Nephron (organoid): Measurements from ENCODE around the gene COMT.

Source experiments
- H3K27ac Mint-ChIP-seq, 3 experiments: 2 replicates each; pipeline ENCODE4 v1.8.0; 2020; ENCODE audit warnings: mixed read lengths in 3 of 3, mild to moderate bottlenecking in 2 of 3, moderate library complexity in 1 of 3
- H3K27me3 Mint-ChIP-seq: 2 replicates; pipeline ENCODE4 v1.8.0; 2021; ENCODE audit warnings: low read depth, mild to moderate bottlenecking, moderate library complexity, mixed read lengths
- H3K36me3 Mint-ChIP-seq: 2 replicates; pipeline ENCODE4 v1.8.0; 2020; ENCODE audit warnings: low read depth, mixed read lengths
- H3K4me1 Mint-ChIP-seq: 2 replicates; pipeline ENCODE4 v1.8.0; 2020; ENCODE audit warnings: mixed read lengths
- H3K4me3 Mint-ChIP-seq, 3 experiments: 2 replicates each; pipeline ENCODE4 v1.8.0; 2020; ENCODE audit warnings: mild to moderate bottlenecking in 3 of 3, mixed read lengths in 3 of 3, moderate library complexity in 2 of 3
- H3K9me3 Mint-ChIP-seq: 2 replicates; pipeline ENCODE4 v1.8.0; 2020; ENCODE audit warnings: mixed read lengths
- TF ChIP-seq, protein P1 (sequence below), 3 experiments: fragments of 200-600 bp; sonication (generic); IDR thresholded peaks; one replicate each; pipeline ENCODE4 v1.5.0; 2021; ENCODE audit warnings: antibody characterized with exemption in 3 of 3; ENCODE audit not compliant: unreplicated experiment in 3 of 3

COMT gene

DNA sequence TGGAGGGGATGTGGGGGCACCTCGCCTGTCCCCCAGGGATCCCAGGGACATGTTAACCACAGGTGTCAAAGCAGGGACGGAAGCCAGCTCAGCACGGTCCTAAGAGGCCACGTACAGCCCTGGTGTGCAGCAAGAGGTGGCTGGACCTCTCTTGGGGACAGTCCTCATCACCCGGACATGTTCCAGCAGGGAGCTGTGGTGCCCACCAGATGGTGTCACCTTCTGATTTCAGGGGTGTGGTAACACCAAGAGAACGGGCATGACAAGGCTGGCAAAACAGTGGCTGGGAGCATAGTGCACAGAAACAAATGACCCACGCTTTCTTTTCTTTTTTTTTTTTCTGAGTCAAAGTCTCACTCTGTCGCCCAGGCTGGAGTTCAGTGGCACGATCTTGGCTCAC, 25.6 kb upstream of the COMT start:
- H3K4me3 Mint-ChIP-seq: no peak overlapping the region
- no peak overlapping the region for H3K27ac Mint-ChIP-seq
- H3K9me3 Mint-ChIP-seq: no peaks in the 10 kb centered on the region
- peaks cover 4% of the 10 kb centered on the region for H3K27me3 Mint-ChIP-seq
- peaks cover 9% of the 10 kb centered on the region for H3K4me1 Mint-ChIP-seq
- H3K36me3 Mint-ChIP-seq: peaks cover 37% of the 10 kb centered on the region
- TF ChIP-seq, protein P1, sequence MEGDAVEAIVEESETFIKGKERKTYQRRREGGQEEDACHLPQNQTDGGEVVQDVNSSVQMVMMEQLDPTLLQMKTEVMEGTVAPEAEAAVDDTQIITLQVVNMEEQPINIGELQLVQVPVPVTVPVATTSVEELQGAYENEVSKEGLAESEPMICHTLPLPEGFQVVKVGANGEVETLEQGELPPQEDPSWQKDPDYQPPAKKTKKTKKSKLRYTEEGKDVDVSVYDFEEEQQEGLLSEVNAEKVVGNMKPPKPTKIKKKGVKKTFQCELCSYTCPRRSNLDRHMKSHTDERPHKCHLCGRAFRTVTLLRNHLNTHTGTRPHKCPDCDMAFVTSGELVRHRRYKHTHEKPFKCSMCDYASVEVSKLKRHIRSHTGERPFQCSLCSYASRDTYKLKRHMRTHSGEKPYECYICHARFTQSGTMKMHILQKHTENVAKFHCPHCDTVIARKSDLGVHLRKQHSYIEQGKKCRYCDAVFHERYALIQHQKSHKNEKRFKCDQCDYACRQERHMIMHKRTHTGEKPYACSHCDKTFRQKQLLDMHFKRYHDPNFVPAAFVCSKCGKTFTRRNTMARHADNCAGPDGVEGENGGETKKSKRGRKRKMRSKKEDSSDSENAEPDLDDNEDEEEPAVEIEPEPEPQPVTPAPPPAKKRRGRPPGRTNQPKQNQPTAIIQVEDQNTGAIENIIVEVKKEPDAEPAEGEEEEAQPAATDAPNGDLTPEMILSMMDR (IDR thresholded peaks at IDR 0.05; ENCODE audit: unreplicated experiment in 3 of 3): no peak

DNA sequence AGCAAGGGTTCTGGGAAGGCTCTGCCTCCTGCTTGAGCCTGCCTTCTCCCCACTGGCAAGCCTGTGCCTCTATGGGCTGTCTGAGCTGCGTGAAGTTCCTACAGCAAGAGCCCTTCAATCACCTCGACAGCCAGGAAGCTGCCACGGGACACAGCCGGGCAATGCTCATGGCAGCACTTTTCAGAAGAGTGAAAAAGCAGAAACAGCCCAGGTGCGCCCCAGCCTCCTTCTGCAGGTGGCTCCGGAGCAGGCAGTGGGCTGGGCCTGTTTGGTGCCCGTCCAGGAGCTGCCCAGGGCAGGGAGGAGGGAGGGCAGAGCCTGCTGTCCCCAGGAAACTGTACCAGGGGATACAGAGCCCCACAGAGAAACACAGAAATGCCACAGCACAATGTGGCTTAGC, 24.6 kb upstream of the COMT start:
- peaks cover 4% of the 10 kb centered on the region for H3K4me1 Mint-ChIP-seq
- no peaks in the 10 kb centered on the region for H3K9me3 Mint-ChIP-seq
- TF ChIP-seq, protein P1 (IDR thresholded peaks at IDR 0.05; ENCODE audit: unreplicated experiment in 3 of 3): no peak
- H3K4me3 Mint-ChIP-seq: no peak overlapping the region
- H3K36me3 Mint-ChIP-seq: peaks cover 33% of the 10 kb centered on the region
- peaks cover 4% of the 10 kb centered on the region for H3K27me3 Mint-ChIP-seq
- H3K27ac Mint-ChIP-seq: no peak overlapping the region

DNA sequence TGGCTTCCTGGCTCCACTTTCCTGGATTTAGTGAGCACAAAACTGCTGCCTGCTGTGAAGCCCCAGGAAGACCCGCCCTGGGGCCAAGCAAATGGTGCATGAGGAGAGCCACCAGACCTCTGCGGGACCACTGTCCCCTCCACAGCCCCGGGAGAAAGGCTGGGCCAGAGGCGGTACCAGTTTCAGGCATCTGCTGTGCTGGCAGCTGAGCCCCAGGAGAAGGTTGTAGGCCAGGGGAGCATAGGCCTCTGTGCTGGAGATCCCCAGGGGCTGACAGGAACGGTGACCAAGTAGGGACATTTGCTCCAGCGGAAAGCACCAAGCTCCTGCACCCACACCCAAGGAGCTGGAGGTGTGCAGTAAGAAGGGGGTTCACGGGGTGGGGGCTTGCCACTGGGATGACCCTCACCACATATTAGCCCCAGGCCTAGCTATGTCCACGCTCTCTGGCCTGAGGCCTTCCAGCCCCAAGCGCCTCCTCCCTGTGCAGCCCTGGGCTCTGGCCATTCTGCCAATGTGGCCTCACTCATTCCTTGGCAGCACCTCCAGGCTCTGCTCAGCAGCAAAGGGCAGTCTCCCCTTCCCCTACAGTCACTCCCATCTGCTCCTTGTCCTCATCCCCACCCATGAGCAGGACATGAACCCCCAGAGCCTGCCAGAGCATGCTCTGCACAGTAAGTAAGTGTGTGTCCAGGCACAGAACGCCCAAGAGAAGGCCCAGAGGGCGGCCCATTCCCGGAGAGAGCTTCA, 24.0 kb upstream of the COMT start:
- no peaks in the 10 kb centered on the region for H3K9me3 Mint-ChIP-seq
- peaks cover 31% of the 10 kb centered on the region for H3K36me3 Mint-ChIP-seq
- no peaks in the 10 kb centered on the region for H3K4me1 Mint-ChIP-seq
- peaks cover 4% of the 10 kb centered on the region for H3K27me3 Mint-ChIP-seq
- H3K27ac Mint-ChIP-seq: no peak overlapping the region
- no peak overlapping the region for H3K4me3 Mint-ChIP-seq
- TF ChIP-seq, protein P1 (IDR thresholded peaks at IDR 0.05; ENCODE audit: unreplicated experiment in 3 of 3): no peak

DNA sequence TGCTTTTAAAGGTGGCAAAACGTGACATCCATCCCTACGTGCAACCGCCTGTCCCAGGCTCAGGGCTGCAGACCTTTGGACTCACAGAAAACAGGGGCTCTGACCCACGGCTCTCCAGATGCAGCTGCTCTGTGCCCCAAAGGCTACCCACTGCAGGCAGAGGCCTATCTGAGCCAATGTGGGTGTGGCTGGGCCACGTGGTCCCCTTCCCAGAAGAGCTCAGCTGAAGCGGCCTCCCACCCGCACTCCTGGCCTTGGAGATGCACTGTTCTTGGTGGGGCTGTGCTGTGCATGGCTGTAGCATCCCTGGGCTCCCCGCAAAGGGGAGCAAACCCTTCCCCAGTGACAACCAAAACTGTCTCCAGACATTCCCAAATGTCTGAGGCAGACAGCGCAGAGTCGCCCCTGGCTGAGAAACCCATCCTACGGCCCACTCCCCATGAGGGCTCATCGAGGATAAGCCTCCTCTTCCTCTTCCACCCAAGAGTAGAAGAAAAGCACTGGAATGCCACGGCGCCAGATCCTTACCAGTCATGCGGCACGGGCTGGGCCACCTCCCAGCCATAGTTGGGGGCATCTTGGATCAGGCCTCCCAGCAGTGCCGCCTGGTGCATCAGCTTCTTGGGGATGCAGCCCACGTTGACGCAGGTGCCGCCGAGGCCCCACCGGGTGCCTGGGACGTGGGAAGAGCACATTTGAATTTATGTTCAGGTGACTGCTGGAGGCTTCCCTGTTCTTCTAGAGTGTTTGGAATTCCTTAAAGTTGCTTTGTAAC, 23.1 kb upstream of the COMT start:
- H3K9me3 Mint-ChIP-seq: no peaks in the 10 kb centered on the region
- H3K4me1 Mint-ChIP-seq: no peaks in the 10 kb centered on the region

DNA sequence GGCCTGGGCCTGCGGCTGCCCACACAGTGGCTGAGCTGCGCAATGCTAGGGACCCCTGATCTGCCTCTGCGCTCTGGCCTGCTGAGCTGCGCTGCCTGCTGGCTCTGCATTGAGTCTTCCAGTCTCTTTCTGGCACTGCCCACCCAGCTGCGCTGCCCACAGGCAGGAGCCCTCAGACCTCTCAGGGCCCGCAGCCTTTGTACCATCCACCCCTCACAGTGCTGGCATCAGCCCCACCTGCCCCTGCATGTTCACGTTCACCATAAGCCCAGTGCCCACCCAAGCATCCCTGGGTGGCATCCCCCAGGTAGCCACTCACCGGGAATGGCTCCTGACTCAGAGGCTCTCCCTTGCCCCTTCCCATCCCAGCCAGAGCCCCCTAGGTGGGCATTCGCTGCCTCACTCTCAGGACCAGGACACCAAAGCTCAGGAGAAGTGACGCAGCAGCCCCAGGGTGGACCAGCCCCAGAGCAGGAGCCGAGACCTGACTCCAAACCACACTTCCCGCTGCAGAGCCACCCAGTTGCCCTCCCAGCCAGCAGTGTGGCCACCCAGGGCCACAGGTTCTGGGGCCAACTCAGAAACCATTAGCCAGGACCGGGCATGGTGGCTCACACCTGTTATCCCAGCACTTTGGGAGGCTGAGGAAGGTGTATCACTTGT, 21.7 kb upstream of the COMT start:
- no peak overlapping the region for H3K4me3 Mint-ChIP-seq
- no peaks in the 10 kb centered on the region for H3K9me3 Mint-ChIP-seq

More for the DNA sequence above, 23.1 kb upstream of the COMT start:
- Mint-ChIP-seq H3K27me3 (peaks cover 8% of the 10 kb centered on the region), H3K27ac (no peak overlapping the region), H3K4me3 (no peak overlapping the region), H3K36me3 (peaks cover 26% of the 10 kb centered on the region)
- TF ChIP-seq, protein P1 (IDR thresholded peaks at IDR 0.05; ENCODE audit: unreplicated experiment in 3 of 3): no peak

More for the DNA sequence above, 21.7 kb upstream of the COMT start:
- Mint-ChIP-seq H3K27ac (no peak overlapping the region), H3K4me1 (no peaks in the 10 kb centered on the region), H3K27me3 (peaks cover 6% of the 10 kb centered on the region), H3K36me3 (peaks cover 16% of the 10 kb centered on the region)
- TF ChIP-seq, protein P1 (IDR thresholded peaks at IDR 0.05; ENCODE audit: unreplicated experiment in 3 of 3): no peak
